Measurements from ENCODE around the gene CNN2. TPM values are rescaled to one million over a fixed set of nuclear protein-coding genes. Genes with fewer than 3 reads are reported as not detected.

The CNN2 gene
- total and polyA plus RNA-seq, 9 of the 15 experiments (the other 6 are each of a cell fraction or from before 2014, with no cell fraction given) = 12.1 to 174 (median 52.7) TPM

DNA sequence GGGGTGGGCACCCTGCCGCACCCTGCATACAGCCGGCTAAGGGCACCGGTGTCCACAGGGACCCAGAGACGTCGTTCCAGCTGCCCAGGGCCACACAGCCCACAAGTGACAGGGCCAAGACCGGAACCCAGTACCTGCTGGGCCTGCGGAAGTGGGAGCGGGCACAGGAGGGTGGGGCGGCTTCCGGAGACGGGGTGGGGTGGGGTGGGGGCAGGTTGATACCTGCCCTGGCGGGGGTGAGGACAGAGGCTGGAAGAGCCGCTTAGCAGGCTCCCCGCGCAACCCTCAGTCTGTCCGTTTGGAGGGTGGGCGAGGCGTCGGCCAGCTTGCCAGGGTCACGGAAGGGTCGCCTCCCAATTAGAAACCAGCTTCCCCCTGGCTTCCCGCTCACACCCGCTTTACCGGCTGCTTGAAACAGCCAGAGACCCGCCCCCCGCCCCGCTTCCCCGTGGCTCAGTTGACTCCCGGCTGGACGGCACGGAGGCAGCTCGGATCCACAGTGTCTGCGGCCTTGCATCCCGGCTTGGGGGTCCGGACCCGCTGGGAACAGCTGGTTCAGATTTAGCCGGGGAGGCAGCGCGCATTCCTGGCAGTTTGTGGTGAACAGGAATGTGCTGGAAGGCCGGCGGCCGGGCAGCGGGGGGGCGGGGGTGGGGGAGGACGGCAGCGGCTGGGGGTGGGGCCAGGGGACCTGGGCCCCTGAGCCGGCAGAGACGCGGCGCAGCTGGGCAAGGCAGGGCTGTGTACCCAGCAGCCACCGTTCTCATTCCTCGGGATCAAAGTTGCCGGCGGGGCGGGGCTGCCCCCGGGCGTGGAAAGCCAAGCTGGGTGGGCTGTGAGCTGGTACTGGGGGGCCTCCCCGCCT is 1.9 kb downstream of the CNN2 start (continued):
- peak; percentile 92 for TF ChIP-seq ZFP36 (IDR thresholded peaks at IDR 0.05; ENCODE audit: low read depth, low read length, partially characterized antibody)
- TF ChIP-seq, protein P1, sequence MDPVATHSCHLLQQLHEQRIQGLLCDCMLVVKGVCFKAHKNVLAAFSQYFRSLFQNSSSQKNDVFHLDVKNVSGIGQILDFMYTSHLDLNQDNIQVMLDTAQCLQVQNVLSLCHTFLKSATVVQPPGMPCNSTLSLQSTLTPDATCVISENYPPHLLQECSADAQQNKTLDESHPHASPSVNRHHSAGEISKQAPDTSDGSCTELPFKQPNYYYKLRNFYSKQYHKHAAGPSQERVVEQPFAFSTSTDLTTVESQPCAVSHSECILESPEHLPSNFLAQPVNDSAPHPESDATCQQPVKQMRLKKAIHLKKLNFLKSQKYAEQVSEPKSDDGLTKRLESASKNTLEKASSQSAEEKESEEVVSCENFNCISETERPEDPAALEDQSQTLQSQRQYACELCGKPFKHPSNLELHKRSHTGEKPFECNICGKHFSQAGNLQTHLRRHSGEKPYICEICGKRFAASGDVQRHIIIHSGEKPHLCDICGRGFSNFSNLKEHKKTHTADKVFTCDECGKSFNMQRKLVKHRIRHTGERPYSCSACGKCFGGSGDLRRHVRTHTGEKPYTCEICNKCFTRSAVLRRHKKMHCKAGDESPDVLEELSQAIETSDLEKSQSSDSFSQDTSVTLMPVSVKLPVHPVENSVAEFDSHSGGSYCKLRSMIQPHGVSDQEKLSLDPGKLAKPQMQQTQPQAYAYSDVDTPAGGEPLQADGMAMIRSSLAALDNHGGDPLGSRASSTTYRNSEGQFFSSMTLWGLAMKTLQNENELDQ (CRISPR knock-in tag; IDR thresholded peaks at IDR 0.05; ENCODE audit: borderline replicate concordance) = no peak
- no peak for TF ChIP-seq TAF9B (IDR thresholded peaks at IDR 0.05; ENCODE audit: partially characterized antibody)
- TF ChIP-seq HCFC1 (IDR thresholded peaks at IDR 0.05; ENCODE audit: low read depth, low read length) = 0 out of 2 replicates have a peak, but pooled peaks have one; percentile 2
- TF ChIP-seq RBM22 (IDR thresholded peaks at IDR 0.05; ENCODE audit: low read depth, low read length, poor library complexity, severe bottlenecking) = peak; percentile 45
- TF ChIP-seq, protein P2, sequence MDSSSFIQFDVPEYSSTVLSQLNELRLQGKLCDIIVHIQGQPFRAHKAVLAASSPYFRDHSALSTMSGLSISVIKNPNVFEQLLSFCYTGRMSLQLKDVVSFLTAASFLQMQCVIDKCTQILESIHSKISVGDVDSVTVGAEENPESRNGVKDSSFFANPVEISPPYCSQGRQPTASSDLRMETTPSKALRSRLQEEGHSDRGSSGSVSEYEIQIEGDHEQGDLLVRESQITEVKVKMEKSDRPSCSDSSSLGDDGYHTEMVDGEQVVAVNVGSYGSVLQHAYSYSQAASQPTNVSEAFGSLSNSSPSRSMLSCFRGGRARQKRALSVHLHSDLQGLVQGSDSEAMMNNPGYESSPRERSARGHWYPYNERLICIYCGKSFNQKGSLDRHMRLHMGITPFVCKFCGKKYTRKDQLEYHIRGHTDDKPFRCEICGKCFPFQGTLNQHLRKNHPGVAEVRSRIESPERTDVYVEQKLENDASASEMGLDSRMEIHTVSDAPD (CRISPR knock-in tag; IDR thresholded peaks at IDR 0.05) = no peak
- TF ChIP-seq U2AF2 (optimal IDR thresholded peaks at IDR 0.05; ENCODE audit: low read depth, low read length) = no peak
- TF ChIP-seq KDM4B (IDR thresholded peaks at IDR 0.05; ENCODE audit: borderline replicate concordance in 2 of 2, low read depth in 1 of 2) = peak in 1 of 2 experiments; percentile 91; a peak in 2 of 4 replicates
- peak; percentile 25; the same call in 1 of the 2 replicates for TF ChIP-seq MBD2 (IDR thresholded peaks at IDR 0.05; ENCODE audit: borderline replicate concordance, low read depth)
- TF ChIP-seq, protein P3, sequence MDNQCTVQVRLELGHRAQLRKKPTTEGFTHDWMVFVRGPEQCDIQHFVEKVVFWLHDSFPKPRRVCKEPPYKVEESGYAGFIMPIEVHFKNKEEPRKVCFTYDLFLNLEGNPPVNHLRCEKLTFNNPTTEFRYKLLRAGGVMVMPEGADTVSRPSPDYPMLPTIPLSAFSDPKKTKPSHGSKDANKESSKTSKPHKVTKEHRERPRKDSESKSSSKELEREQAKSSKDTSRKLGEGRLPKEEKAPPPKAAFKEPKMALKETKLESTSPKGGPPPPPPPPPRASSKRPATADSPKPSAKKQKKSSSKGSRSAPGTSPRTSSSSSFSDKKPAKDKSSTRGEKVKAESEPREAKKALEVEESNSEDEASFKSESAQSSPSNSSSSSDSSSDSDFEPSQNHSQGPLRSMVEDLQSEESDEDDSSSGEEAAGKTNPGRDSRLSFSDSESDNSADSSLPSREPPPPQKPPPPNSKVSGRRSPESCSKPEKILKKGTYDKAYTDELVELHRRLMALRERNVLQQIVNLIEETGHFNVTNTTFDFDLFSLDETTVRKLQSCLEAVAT (IDR thresholded peaks at IDR 0.05) = peak in 1 of 2 experiments; percentile 56; a peak in 1 of 4 replicates
- TF ChIP-seq, protein P4, sequence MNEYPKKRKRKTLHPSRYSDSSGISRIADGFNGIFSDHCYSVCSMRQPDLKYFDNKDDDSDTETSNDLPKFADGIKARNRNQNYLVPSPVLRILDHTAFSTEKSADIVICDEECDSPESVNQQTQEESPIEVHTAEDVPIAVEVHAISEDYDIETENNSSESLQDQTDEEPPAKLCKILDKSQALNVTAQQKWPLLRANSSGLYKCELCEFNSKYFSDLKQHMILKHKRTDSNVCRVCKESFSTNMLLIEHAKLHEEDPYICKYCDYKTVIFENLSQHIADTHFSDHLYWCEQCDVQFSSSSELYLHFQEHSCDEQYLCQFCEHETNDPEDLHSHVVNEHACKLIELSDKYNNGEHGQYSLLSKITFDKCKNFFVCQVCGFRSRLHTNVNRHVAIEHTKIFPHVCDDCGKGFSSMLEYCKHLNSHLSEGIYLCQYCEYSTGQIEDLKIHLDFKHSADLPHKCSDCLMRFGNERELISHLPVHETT (CRISPR knock-in tag; conservative IDR thresholded peaks at IDR 0.05 in 1 of 2, IDR thresholded peaks at IDR 0.05 in 1 of 2) = 0 out of 4 replicates have a peak, but pooled peaks of 1 of the 2 experiments have one; percentile 50
- TF ChIP-seq CXXC5 (CRISPR knock-in tag; IDR thresholded peaks at IDR 0.05) = 0 out of 2 replicates have a peak, but pooled peaks have one; percentile 34
- peak; percentile 78 for TF ChIP-seq CBX1 (IDR thresholded peaks at IDR 0.05; ENCODE audit: low read depth)
- no peak for TF ChIP-seq DIDO1 (tag; IDR thresholded peaks at IDR 0.05; ENCODE audit: low read depth)
- TF ChIP-seq POLR2A (conservative IDR thresholded peaks at IDR 0.05) = peak; percentile 59; the same call in 1 of the 2 replicates
- TF ChIP-seq JUNB (CRISPR knock-in tag; conservative IDR thresholded peaks at IDR 0.05) = no peak
- TF ChIP-seq NRF1 (conservative IDR thresholded peaks at IDR 0.05 in 1 of 2, IDR thresholded peaks at IDR 0.05 in 1 of 2) = 0 out of 4 replicates have a peak, but pooled peaks of 1 of the 2 experiments have one; percentile 17
- TF ChIP-seq, protein P5, sequence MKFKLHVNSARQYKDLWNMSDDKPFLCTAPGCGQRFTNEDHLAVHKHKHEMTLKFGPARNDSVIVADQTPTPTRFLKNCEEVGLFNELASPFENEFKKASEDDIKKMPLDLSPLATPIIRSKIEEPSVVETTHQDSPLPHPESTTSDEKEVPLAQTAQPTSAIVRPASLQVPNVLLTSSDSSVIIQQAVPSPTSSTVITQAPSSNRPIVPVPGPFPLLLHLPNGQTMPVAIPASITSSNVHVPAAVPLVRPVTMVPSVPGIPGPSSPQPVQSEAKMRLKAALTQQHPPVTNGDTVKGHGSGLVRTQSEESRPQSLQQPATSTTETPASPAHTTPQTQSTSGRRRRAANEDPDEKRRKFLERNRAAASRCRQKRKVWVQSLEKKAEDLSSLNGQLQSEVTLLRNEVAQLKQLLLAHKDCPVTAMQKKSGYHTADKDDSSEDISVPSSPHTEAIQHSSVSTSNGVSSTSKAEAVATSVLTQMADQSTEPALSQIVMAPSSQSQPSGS (CRISPR knock-in tag; IDR thresholded peaks at IDR 0.05) = no peak
